ENCODE measurements around the gene NTRK2.

NTRK2 gene

DNA sequence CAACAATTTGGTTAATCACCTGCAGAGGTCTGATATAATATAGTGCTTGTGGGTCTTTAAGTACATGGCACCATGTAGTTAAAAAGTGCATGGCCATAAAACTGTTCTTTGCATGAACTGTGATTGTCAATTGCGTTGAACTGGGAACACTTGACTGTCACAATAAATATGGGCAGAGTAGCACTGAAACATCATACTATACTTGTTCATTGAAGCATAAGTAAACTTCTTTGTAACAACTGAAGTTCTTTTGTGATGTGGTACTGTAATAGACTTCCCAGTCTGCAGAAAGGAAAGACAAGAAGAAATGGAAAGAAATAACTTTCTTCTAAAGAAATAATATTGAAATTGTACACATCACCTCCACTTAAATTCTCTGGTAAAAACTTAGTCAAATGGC is 9.8 kb upstream of the NTRK2 start:
- H3K27me3 ChIP-seq (ENCODE audit: control insufficient read depth in 1 of 2, insufficient read depth in 2 of 2, low read length in 2 of 2): no peaks in the 10 kb centered on the region

GRCh38 chr9:84667571-84668195 is 1.8 kb upstream of the NTRK2 start:
- Histone ChIP-seq H3K9me3 (ENCODE audit: control insufficient read depth in 2 of 2, low read length in 2 of 2) (no peaks in the 10 kb centered on the region), H3K27ac (ENCODE audit: low read length) (no peak overlapping the region), H3K27me3 (ENCODE audit: control insufficient read depth in 1 of 2, insufficient read depth in 2 of 2, low read length in 2 of 2) (peaks cover 7 to 15% of the 10 kb centered on the region in 2 donors), H3K4me1 (ENCODE audit: control insufficient read depth, insufficient read depth, low read length) (peaks cover 27% of the 10 kb centered on the region), H3K9ac (ENCODE audit: low read length in 2 of 2) (peak overlapping the region; percentile 11 to 13), H3K36me3 (ENCODE audit: control insufficient read depth in 2 of 2, insufficient read depth in 2 of 2, low read length in 2 of 2) (no peaks in the 10 kb centered on the region), H3K4me3 (ENCODE audit: low read length in 2 of 2) (peak overlapping the region; percentile 81 to 82)

More for the DNA sequence above, 9.8 kb upstream of the NTRK2 start:
- no peak overlapping the region for H3K27ac ChIP-seq (ENCODE audit: low read length)
- H3K9ac ChIP-seq (ENCODE audit: low read length in 2 of 2): no peak overlapping the region
- H3K4me3 ChIP-seq (ENCODE audit: low read length in 2 of 2): no peak overlapping the region
- no peaks in the 10 kb centered on the region for H3K9me3 ChIP-seq (ENCODE audit: control insufficient read depth in 2 of 2, low read length in 2 of 2)
- no peaks in the 10 kb centered on the region for H3K36me3 ChIP-seq (ENCODE audit: control insufficient read depth in 2 of 2, insufficient read depth in 2 of 2, low read length in 2 of 2)
- H3K4me1 ChIP-seq (ENCODE audit: control insufficient read depth, insufficient read depth, low read length): no peaks in the 10 kb centered on the region

GRCh38 chr9:84668196-84669012 is 1.1 kb upstream of the NTRK2 start:
- peaks cover 7 to 15% of the 10 kb centered on the region in 2 donors for H3K27me3 ChIP-seq (ENCODE audit: control insufficient read depth in 1 of 2, insufficient read depth in 2 of 2, low read length in 2 of 2)
- peak overlapping the region in 1 of 2 donors; percentile 5 for H3K9ac ChIP-seq (ENCODE audit: low read length in 2 of 2)
- no peak overlapping the region for H3K27ac ChIP-seq (ENCODE audit: low read length)
- H3K36me3 ChIP-seq (ENCODE audit: control insufficient read depth in 2 of 2, insufficient read depth in 2 of 2, low read length in 2 of 2): no peaks in the 10 kb centered on the region
- peaks cover 27% of the 10 kb centered on the region for H3K4me1 ChIP-seq (ENCODE audit: control insufficient read depth, insufficient read depth, low read length)
- H3K4me3 ChIP-seq (ENCODE audit: low read length in 2 of 2): peak overlapping the region; percentile 81 to 82
- H3K9me3 ChIP-seq (ENCODE audit: control insufficient read depth in 2 of 2, low read length in 2 of 2): no peaks in the 10 kb centered on the region

DNA sequence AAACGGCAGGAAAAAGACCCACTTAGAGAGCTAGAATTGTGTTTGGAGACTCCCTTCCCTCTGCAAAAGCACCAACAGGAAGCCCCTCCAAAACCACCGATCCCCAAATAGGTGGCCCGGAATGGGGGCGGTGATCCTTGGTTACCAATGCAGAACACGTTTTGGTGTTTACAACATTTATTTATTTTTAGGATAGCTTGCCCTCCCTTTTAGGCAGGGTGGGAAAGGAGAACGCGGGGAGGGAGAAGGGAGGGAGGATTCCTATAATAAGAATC is 579 bp upstream of the NTRK2 start:
- H3K9ac ChIP-seq (ENCODE audit: low read length in 2 of 2): peak overlapping the region; percentile 36 to 40
- H3K27ac ChIP-seq (ENCODE audit: low read length): no peak overlapping the region
- no peaks in the 10 kb centered on the region for H3K36me3 ChIP-seq (ENCODE audit: control insufficient read depth in 2 of 2, insufficient read depth in 2 of 2, low read length in 2 of 2)
- H3K9me3 ChIP-seq (ENCODE audit: control insufficient read depth in 2 of 2, low read length in 2 of 2): no peaks in the 10 kb centered on the region
- peaks cover 7 to 15% of the 10 kb centered on the region in 2 donors for H3K27me3 ChIP-seq (ENCODE audit: control insufficient read depth in 1 of 2, insufficient read depth in 2 of 2, low read length in 2 of 2)
- H3K4me1 ChIP-seq (ENCODE audit: control insufficient read depth, insufficient read depth, low read length): peaks cover 27% of the 10 kb centered on the region
- H3K4me3 ChIP-seq (ENCODE audit: low read length in 2 of 2): peak overlapping the region; percentile 81 to 82

DNA sequence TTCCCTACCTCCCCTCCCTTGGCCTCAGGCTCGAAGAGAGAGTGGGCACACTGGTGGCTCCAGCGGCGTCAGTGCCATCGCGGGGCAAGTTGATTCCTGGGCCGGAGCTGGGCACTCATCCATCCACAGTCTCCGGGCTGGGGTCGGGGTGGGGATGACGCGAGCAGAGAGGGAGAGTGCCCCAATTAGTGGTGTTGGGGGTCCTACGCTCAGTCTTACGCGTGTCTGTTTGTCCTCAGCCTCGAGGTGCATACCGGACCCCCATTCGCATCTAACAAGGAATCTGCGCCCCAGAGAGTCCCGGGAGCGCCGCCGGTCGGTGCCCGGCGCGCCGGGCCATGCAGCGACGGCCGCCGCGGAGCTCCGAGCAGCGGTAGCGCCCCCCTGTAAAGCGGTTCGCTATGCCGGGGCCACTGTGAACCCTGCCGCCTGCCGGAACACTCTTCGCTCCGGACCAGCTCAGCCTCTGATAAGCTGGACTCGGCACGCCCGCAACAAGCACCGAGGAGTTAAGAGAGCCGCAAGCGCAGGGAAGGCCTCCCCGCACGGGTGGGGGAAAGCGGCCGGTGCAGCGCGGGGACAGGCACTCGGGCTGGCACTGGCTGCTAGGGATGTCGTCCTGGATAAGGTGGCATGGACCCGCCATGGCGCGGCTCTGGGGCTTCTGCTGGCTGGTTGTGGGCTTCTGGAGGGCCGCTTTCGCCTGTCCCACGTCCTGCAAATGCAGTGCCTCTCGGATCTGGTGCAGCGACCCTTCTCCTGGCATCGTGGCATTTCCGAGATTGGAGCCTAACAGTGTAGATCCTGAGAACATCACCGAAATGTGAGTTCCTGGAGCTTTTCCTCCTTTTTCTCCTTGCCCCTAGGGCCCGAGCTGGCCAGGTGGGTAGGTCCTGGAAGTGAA is 861 bp downstream of the NTRK2 start:
- Histone ChIP-seq H3K9ac (ENCODE audit: low read length in 2 of 2) (peak overlapping the region in 1 of 2 donors; percentile 31), H3K9me3 (ENCODE audit: control insufficient read depth in 2 of 2, low read length in 2 of 2) (no peaks in the 10 kb centered on the region), H3K27me3 (ENCODE audit: control insufficient read depth in 1 of 2, insufficient read depth in 2 of 2, low read length in 2 of 2) (peaks cover 7 to 15% of the 10 kb centered on the region in 2 donors), H3K4me3 (ENCODE audit: low read length in 2 of 2) (peak overlapping the region; percentile 52 to 82), H3K27ac (ENCODE audit: low read length) (peak overlapping the region; percentile 18), H3K36me3 (ENCODE audit: control insufficient read depth in 2 of 2, insufficient read depth in 2 of 2, low read length in 2 of 2) (no peaks in the 10 kb centered on the region), H3K4me1 (ENCODE audit: control insufficient read depth, insufficient read depth, low read length) (peaks cover 27% of the 10 kb centered on the region)

DNA sequence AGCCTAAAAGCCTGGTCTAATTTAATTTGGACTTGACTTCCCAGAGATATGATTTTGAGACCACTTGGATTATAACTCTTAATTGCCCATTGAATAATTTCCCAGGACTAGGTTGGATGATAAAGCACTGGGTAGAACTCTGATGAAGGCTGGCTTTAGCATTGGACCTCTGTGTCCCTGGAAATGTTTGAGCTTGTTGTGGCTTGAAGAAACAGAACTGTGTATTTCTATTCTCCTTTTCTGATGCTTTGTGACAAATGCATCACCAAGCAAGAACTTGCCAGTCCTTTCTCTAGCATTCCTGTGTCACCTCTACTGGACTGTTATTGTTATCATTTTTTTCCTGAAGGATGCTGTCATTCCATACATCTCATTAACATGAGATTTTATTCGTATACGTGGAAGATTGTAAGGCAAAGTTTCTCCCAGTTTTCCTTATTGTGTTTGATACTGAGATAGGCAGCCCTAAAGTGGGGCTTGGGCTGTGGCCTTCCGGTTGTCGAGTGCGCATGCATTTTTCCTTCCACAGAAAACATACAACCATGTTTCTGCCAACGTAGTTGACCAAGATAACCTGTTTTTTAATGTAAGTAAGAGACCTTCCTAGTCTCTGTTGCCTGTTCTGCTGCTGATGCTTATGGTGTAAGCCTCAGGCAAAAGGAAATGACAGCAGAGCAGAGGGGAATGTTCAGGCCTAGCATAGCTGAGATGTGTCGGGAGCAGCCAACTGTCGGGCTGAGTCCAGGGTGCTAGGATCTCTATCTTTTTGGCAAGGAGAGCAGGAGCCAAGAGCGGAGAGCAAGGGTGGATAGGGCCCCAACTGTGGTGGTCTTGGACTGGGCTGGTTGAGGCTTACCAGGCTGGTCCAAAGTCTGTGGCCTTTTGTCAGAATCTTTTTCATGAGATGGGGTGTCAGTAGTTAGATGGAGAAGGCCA is 2.3 kb downstream of the NTRK2 start:
- Histone ChIP-seq H3K9me3 (ENCODE audit: control insufficient read depth in 2 of 2, low read length in 2 of 2) (no peaks in the 10 kb centered on the region), H3K4me3 (ENCODE audit: low read length in 2 of 2) (peak overlapping the region in 1 of 2 donors; percentile 82), H3K4me1 (ENCODE audit: control insufficient read depth, insufficient read depth, low read length) (peaks cover 27% of the 10 kb centered on the region), H3K27ac (ENCODE audit: low read length) (no peak overlapping the region), H3K9ac (ENCODE audit: low read length in 2 of 2) (peak overlapping the region in 1 of 2 donors; percentile 29), H3K27me3 (ENCODE audit: control insufficient read depth in 1 of 2, insufficient read depth in 2 of 2, low read length in 2 of 2) (peaks cover 7 to 15% of the 10 kb centered on the region in 2 donors), H3K36me3 (ENCODE audit: control insufficient read depth in 2 of 2, insufficient read depth in 2 of 2, low read length in 2 of 2) (no peaks in the 10 kb centered on the region)

DNA sequence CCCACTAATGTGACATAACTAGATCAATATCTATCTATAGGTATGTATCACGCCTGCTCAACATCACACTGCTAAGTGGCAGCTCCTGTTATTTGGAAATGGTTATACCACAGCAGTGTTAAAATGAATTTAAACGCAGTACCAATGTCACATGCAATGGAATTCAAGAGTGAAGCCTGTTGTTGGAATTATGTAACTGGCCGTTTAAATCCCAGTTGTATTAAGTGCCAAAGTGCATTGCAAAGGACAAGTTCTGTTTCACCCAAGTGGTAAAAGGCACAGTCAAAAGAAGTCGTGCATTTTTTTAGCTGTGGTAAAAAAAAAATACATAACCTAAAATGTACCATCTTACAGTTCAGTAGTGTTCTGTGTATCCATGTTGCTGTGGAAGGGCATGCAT is 4.3 kb downstream of the NTRK2 start:
- Histone ChIP-seq H3K27ac (ENCODE audit: low read length) (no peak overlapping the region), H3K4me1 (ENCODE audit: control insufficient read depth, insufficient read depth, low read length) (peaks cover 21% of the 10 kb centered on the region), H3K27me3 (ENCODE audit: control insufficient read depth in 1 of 2, insufficient read depth in 2 of 2, low read length in 2 of 2) (peaks cover 7 to 15% of the 10 kb centered on the region in 2 donors), H3K36me3 (ENCODE audit: control insufficient read depth in 2 of 2, insufficient read depth in 2 of 2, low read length in 2 of 2) (no peaks in the 10 kb centered on the region), H3K4me3 (ENCODE audit: low read length in 2 of 2) (no peak overlapping the region), H3K9me3 (ENCODE audit: control insufficient read depth in 2 of 2, low read length in 2 of 2) (no peaks in the 10 kb centered on the region), H3K9ac (ENCODE audit: low read length in 2 of 2) (no peak overlapping the region)

- no peaks in the 10 kb centered on the region for H3K9me3 ChIP-seq (ENCODE audit: control insufficient read depth in 2 of 2, low read length in 2 of 2)
- H3K36me3 ChIP-seq (ENCODE audit: control insufficient read depth in 2 of 2, insufficient read depth in 2 of 2, low read length in 2 of 2): no peaks in the 10 kb centered on the region
- H3K27me3 ChIP-seq (ENCODE audit: control insufficient read depth in 1 of 2, insufficient read depth in 2 of 2, low read length in 2 of 2): peaks cover 0 to 2% of the 10 kb centered on the region in 2 donors
- no peak overlapping the region for H3K27ac ChIP-seq (ENCODE audit: low read length)
- no peak overlapping the region for H3K4me3 ChIP-seq (ENCODE audit: low read length in 2 of 2)
- H3K4me1 ChIP-seq (ENCODE audit: control insufficient read depth, insufficient read depth, low read length): no peaks in the 10 kb centered on the region
- H3K9ac ChIP-seq (ENCODE audit: low read length in 2 of 2): no peak overlapping the region
These were observed 7.6 kb downstream of the NTRK2 start for GRCh38 chr9:84677080-84677479.

GRCh38 chr9:84679571-84679970 is 10.0 kb downstream of the NTRK2 start:
- H3K4me3 ChIP-seq (ENCODE audit: low read length in 2 of 2): no peak overlapping the region
- no peak overlapping the region for H3K9ac ChIP-seq (ENCODE audit: low read length in 2 of 2)
- no peaks in the 10 kb centered on the region for H3K27me3 ChIP-seq (ENCODE audit: control insufficient read depth in 1 of 2, insufficient read depth in 2 of 2, low read length in 2 of 2)
- no peaks in the 10 kb centered on the region for H3K9me3 ChIP-seq (ENCODE audit: control insufficient read depth in 2 of 2, low read length in 2 of 2)
- H3K4me1 ChIP-seq (ENCODE audit: control insufficient read depth, insufficient read depth, low read length): no peaks in the 10 kb centered on the region
- no peak overlapping the region for H3K27ac ChIP-seq (ENCODE audit: low read length)
- no peaks in the 10 kb centered on the region for H3K36me3 ChIP-seq (ENCODE audit: control insufficient read depth in 2 of 2, insufficient read depth in 2 of 2, low read length in 2 of 2)
